Measurements from ENCODE around the gene FOXS1. TPM values are rescaled to one million over a fixed set of nuclear protein-coding genes. Genes with fewer than 3 reads are reported as not detected.

The FOXS1 gene
- total and polyA plus RNA-seq, 10 of the 15 experiments (the other 5 are each of a cell fraction or from before 2014, with no cell fraction given), result not detected

DNA sequence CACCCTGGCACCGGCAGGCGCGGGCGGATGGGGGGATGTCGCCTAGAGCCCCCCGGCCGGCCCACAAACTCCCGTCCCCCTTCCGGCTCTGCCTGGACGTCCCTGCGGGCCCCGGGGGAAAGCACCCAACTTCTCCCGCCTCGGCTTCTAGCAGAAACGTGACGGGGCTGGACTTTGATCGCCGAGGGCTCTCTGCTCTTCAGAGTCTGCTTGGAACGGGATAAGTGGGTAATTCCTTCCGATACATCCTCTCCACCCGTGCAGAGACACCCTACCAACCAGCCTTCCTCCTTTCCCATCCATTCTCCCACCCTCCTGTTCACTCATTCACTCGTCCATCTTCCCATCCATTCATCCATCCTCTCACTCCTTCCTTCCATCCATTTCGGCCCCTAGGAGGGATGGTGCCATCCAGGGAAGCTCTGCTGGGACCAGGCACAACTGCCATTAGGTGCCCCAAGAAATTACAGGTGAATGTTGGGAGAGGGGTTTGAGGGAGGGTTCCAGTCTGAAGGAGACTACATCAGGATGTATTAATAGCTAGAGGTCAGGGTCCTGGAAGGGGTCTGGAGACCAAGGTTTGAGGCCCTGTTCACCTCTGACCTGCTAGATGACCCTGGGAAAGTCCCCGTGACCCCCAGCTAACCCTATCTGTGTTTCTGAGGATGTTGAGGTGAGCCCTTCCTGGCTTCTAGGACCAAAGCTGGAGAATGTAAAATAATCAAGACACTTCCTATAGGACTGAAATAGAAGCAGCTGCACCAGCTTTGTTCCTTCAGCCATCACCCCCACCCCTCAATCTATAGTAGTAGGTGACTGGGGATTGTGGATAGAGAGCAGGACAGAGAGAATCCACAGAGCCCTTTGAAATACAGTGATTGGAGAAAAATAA is 25.6 kb upstream of the FOXS1 start:
- H3K36me3 ChIP-seq (ENCODE audit: control insufficient read depth in 2 of 2, insufficient read depth in 2 of 2, low read length in 1 of 2), result no peaks in the 10 kb centered on the region
- peak overlapping the region; percentile 41; the same call in 1 of the 2 replicates for H3K4me3 ChIP-seq
- ChIA-PET SMC1A (ENCODE audit: uncharacterized antibody, unreplicated experiment) (interaction anchor here (0.6 to 4.2 kb wide), 8 partner anchors 8 to 81 kb away, joined by 3 to 16 read pairs (median 7); partner anchors contain the start of gene PDRG1), RAD21 (ENCODE audit: unreplicated experiment) (interaction anchor here (0.9 to 2.0 kb wide), 6 partner anchors 9 to 81 kb away, joined by 3 to 7 read pairs (median 4); partner anchors contain the start of gene PDRG1), POLR2A (interaction anchor here (0.5 to 6.1 kb wide), 10 partner anchors 9 to 614 kb away, joined by 3 to 31 read pairs (median 6); no protein-coding TSS in a partner anchor), CTCF (interaction anchor here (0.9 to 4.0 kb wide), 8 partner anchors 16 to 163 kb away, joined by 3 to 26 read pairs (median 6); partner anchors contain the start of gene PDRG1)
- intact Hi-C loops (cut with micrococcal nuclease; ENCODE audit: unreplicated experiment), result no loop called here
- H3K27ac ChIP-seq (ENCODE audit: control insufficient read depth, insufficient read depth), result no peak overlapping the region
- H3K9me3 ChIP-seq (replicated peaks; ENCODE audit: control insufficient read depth, insufficient read depth, low read length), result no peaks in the 10 kb centered on the region
- H3K27me3 ChIP-seq (replicated peaks in 1 of 2; ENCODE audit: control insufficient read depth in 2 of 2, insufficient read depth in 2 of 2, low read length in 1 of 2), result peaks cover 6 to 13% of the 10 kb centered on the region in 2 experiments
- no peaks in the 10 kb centered on the region for H3K79me2 ChIP-seq (ENCODE audit: control insufficient read depth, insufficient read depth, low read length)
- peak; percentile 57 for ATAC-seq
- peak overlapping the region; percentile 28 for H2AFZ ChIP-seq (ENCODE audit: control insufficient read depth, low read depth, low read length)
- peak overlapping the region; percentile 69 for H3K4me2 ChIP-seq (ENCODE audit: control insufficient read depth, insufficient read depth)
- H3K4me1 ChIP-seq (ENCODE audit: control insufficient read depth, insufficient read depth, low read length), result peaks cover 13% of the 10 kb centered on the region
- WGBS (ENCODE audit: insufficient coverage, insufficient replicate concordance, low lambda C conversion rate, missing lambda C conversion rate), result 6% methylated on average over 22 of the region's 24 CpGs
- TSS peak; percentile 74 for BruUV-seq (replicated peaks)
- no peak for DNase-seq (ENCODE audit: low read depth, low spot score)
- H3K9ac ChIP-seq (ENCODE audit: control insufficient read depth, insufficient read depth, low read length), result peak overlapping the region; percentile 31; the same call in 1 of the 2 replicates
- in situ Hi-C loops (cut with MboI), result no loop called here
- no peaks in the 10 kb centered on the region for H4K20me1 ChIP-seq (ENCODE audit: control insufficient read depth, insufficient read depth)
- no peak for FAIRE-seq
- TF ChIP-seq MTA2 (IDR thresholded peaks at IDR 0.05; ENCODE audit: low read depth), result no peak
- TF ChIP-seq MXI1 (IDR thresholded peaks at IDR 0.05; ENCODE audit: low read depth, low read length), result no peak
- peak; percentile 65 for TF ChIP-seq NR2C1 (IDR thresholded peaks at IDR 0.05)
- no peak for TF ChIP-seq RFX5 (IDR thresholded peaks at IDR 0.05; ENCODE audit: low read depth, low read length)
- no peak for TF ChIP-seq PAX8 (IDR thresholded peaks at IDR 0.05)
- TF ChIP-seq NR2C2 (IDR thresholded peaks at IDR 0.05; ENCODE audit: borderline replicate concordance, control insufficient read depth, insufficient read length, low read depth), result no peak
- TF ChIP-seq, protein P1, sequence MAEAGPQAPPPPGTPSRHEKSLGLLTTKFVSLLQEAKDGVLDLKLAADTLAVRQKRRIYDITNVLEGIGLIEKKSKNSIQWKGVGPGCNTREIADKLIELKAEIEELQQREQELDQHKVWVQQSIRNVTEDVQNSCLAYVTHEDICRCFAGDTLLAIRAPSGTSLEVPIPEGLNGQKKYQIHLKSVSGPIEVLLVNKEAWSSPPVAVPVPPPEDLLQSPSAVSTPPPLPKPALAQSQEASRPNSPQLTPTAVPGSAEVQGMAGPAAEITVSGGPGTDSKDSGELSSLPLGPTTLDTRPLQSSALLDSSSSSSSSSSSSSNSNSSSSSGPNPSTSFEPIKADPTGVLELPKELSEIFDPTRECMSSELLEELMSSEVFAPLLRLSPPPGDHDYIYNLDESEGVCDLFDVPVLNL (IDR thresholded peaks at IDR 0.05; ENCODE audit: low read depth, low read length), result no peak
- no peak for TF ChIP-seq EED (IDR thresholded peaks at IDR 0.05; ENCODE audit: low read depth)
- TF ChIP-seq, protein P2, sequence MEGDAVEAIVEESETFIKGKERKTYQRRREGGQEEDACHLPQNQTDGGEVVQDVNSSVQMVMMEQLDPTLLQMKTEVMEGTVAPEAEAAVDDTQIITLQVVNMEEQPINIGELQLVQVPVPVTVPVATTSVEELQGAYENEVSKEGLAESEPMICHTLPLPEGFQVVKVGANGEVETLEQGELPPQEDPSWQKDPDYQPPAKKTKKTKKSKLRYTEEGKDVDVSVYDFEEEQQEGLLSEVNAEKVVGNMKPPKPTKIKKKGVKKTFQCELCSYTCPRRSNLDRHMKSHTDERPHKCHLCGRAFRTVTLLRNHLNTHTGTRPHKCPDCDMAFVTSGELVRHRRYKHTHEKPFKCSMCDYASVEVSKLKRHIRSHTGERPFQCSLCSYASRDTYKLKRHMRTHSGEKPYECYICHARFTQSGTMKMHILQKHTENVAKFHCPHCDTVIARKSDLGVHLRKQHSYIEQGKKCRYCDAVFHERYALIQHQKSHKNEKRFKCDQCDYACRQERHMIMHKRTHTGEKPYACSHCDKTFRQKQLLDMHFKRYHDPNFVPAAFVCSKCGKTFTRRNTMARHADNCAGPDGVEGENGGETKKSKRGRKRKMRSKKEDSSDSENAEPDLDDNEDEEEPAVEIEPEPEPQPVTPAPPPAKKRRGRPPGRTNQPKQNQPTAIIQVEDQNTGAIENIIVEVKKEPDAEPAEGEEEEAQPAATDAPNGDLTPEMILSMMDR (IDR thresholded peaks at IDR 0.05 in 2 of 3, conservative IDR thresholded peaks at IDR 0.05 in 1 of 3; ENCODE audit: control insufficient read depth in 2 of 3, extremely low read depth in 1 of 3, insufficient read depth in 1 of 3, low read depth in 3 of 3, low read length in 3 of 3), result no peak
- TF ChIP-seq NR2F1 (conservative IDR thresholded peaks at IDR 0.05), result peak; percentile 85
- no peak for TF ChIP-seq ETV6 (conservative IDR thresholded peaks at IDR 0.05 in 1 of 2, IDR thresholded peaks at IDR 0.05 in 1 of 2; ENCODE audit: borderline replicate concordance in 1 of 2, low read depth in 1 of 2)
- TF ChIP-seq, protein P3, sequence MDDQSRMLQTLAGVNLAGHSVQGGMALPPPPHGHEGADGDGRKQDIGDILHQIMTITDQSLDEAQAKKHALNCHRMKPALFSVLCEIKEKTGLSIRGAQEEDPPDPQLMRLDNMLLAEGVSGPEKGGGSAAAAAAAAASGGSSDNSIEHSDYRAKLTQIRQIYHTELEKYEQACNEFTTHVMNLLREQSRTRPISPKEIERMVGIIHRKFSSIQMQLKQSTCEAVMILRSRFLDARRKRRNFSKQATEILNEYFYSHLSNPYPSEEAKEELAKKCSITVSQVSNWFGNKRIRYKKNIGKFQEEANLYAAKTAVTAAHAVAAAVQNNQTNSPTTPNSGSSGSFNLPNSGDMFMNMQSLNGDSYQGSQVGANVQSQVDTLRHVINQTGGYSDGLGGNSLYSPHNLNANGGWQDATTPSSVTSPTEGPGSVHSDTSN (IDR thresholded peaks at IDR 0.05; ENCODE audit: insufficient replicate concordance, low read depth, low read length), result no peak
- TF ChIP-seq CBX3 (IDR thresholded peaks at IDR 0.05; ENCODE audit: borderline replicate concordance, low read depth), result no peak
- no peak for TF ChIP-seq FOXK2 (IDR thresholded peaks at IDR 0.05)
- TF ChIP-seq POLR2A (IDR thresholded peaks at IDR 0.05; ENCODE audit: low read depth, low read length), result no peak
- TF ChIP-seq MEF2B (IDR thresholded peaks at IDR 0.05; ENCODE audit: partially characterized antibody, poor library complexity, severe bottlenecking), result peak; percentile 56
- TF ChIP-seq, protein P4, sequence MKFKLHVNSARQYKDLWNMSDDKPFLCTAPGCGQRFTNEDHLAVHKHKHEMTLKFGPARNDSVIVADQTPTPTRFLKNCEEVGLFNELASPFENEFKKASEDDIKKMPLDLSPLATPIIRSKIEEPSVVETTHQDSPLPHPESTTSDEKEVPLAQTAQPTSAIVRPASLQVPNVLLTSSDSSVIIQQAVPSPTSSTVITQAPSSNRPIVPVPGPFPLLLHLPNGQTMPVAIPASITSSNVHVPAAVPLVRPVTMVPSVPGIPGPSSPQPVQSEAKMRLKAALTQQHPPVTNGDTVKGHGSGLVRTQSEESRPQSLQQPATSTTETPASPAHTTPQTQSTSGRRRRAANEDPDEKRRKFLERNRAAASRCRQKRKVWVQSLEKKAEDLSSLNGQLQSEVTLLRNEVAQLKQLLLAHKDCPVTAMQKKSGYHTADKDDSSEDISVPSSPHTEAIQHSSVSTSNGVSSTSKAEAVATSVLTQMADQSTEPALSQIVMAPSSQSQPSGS (IDR thresholded peaks at IDR 0.05; ENCODE audit: low read length), result no peak

Measured in GM12878 (cell line).